Mucosa of descending colon (tissue), 3 donors: ENCODE data around the gene TOB1. TPM values are rescaled to one million over a fixed set of nuclear protein-coding genes. Genes with fewer than 3 reads are reported as not detected.
"Not testable (repeated sequence)": the region's sequence is repeated elsewhere in the genome, so short reads cannot be mapped to it uniquely, and the experiment has no call there.

ENCODE experiments used
- ATAC-seq: fragments of 200-7000 bp; cut with Tn5 transposase; one replicate; pipeline ENCODE4 v1.9.1; 2020; ENCODE audit warnings: mild to moderate bottlenecking, moderate library complexity
- DNase-seq, 3 donors: peaks; one replicate each; pipeline ENCODE4 v3.0.0-alpha.2; 2020
- H3K36me3 ChIP-seq: fragments of 200-600 bp; one replicate; pipeline ENCODE4 v1.8.0; 2021; ENCODE audit warnings: low read depth, mild to moderate bottlenecking
- H3K4me1 ChIP-seq: fragments of 200-600 bp; one replicate; pipeline ENCODE4 v1.8.0; 2021; ENCODE audit warnings: low read depth, mild to moderate bottlenecking
- H3K4me3 ChIP-seq: fragments of 200-600 bp; one replicate; pipeline ENCODE4 v1.8.0; 2021; ENCODE audit warnings: mild to moderate bottlenecking
- H3K9me3 ChIP-seq: fragments of 200-600 bp; one replicate; pipeline ENCODE4 v1.8.0; 2021; ENCODE audit warnings: mild to moderate bottlenecking
- intact Hi-C, 2 donors: fragments of 100-400 bp; cut with DNase I in 1 of 2; cut with micrococcal nuclease in 1 of 2; formaldehyde crosslinking; loops; one replicate each; pipeline versions ENCODE4 v1.11.0 to v1.11.1; 2022; cut with DNase I, micrococcal nuclease
- total RNA-seq, 3 donors: library from RNA; stranded (reverse); fragmentation: NEBNext Ultra II Directional in 2 of 3; extraction: Animal tissue kit (Norgen Biotek cat#: 25700) in 2 of 3; gene quantifications; one replicate each; pipeline versions ENCODE4 v1.2.1 to v1.2.4, GENCODE V29; 2021 to 2023
- TF ChIP-seq, protein P1 (sequence below): fragments of 200-600 bp; IDR thresholded peaks from one replicate; pipeline ENCODE4 v1.8.0; 2022; ENCODE audit warnings: antibody characterized with exemption, mild to moderate bottlenecking
- donor health status: DM: no; HTN: no; CAD: no; lungs with moderate emphysema.
- donor health status: DM: no; HTN: no; CAD: no.
- donor health status: DM: no; HTN: yes; CAD: no.

TOB1 gene
- total RNA-seq, 3 donors from 2014 or later, result 120 to 156 (median 128) TPM

DNA sequence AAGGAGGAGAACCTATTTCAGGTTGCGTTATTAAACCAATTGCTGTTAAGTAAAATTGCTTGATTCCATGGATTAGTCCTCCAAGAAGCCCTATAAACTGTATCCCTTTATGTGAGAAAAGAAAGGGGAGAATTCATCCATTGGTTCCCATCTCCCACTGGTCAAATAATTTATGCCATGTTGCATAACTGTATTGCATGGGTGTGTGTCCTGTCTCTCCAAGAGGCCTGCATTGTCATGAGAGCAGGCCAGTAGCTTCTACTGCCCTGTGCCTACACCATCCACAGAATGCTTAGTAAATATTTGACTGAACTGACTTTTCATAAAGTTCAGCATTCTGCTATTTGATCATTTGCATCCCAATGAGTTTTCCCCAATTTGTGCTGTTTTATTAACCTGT lies 11.7 kb upstream of the TOB1 start:
- Histone ChIP-seq H3K36me3 (no peaks in the 10 kb centered on the region), H3K4me1 (no peaks in the 10 kb centered on the region), H3K4me3 (no peak overlapping the region), H3K9me3 (no peaks in the 10 kb centered on the region)
- DNase-seq (no peak), ATAC-seq (no peak)
- TF ChIP-seq, protein P1, sequence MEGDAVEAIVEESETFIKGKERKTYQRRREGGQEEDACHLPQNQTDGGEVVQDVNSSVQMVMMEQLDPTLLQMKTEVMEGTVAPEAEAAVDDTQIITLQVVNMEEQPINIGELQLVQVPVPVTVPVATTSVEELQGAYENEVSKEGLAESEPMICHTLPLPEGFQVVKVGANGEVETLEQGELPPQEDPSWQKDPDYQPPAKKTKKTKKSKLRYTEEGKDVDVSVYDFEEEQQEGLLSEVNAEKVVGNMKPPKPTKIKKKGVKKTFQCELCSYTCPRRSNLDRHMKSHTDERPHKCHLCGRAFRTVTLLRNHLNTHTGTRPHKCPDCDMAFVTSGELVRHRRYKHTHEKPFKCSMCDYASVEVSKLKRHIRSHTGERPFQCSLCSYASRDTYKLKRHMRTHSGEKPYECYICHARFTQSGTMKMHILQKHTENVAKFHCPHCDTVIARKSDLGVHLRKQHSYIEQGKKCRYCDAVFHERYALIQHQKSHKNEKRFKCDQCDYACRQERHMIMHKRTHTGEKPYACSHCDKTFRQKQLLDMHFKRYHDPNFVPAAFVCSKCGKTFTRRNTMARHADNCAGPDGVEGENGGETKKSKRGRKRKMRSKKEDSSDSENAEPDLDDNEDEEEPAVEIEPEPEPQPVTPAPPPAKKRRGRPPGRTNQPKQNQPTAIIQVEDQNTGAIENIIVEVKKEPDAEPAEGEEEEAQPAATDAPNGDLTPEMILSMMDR, result no peak
- intact Hi-C loops, result no loop called here

DNA sequence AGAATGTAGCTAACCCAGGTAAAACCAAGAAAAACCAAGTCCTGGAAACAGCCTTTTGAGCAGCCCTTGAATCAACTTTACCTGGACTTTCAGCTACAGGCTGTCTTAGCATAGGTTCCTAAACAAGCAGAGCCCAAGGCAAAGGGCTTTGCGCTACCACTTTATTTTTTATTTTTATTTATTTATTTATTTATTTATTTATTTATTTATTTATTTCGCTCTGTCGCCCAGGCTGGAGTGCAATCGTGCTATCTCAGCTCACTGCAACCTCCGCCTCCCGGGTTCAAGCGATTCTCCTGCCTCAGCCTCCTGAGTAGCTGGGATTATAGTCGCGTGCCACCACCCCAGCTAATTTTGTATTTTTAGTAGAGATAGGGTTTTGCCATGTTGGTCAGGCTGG lies 10.9 kb upstream of the TOB1 start:
- DNase-seq, H3K4me3 ChIP-seq, H3K36me3 ChIP-seq, intact Hi-C loops, H3K4me1 ChIP-seq, ATAC-seq, H3K9me3 ChIP-seq: not testable (repeated sequence)

DNA sequence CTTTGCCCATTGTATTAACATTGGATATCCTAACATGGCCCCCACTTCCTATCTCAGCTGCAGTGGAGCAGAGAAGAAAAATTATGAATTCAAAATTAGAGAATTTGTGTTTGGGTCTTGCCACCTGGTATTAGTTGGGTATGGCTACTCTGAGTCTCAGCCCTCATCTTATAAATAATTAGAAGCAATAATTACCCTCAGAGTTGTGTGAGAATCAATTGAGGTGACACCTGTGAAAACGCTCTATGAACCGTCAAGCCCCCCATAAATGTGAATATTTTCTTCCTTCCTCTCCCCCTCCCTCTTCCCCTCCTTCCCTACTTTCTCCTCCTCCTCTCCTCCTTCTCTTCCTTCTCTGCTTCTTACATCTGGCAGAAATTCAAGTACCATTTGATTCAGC lies 8.9 kb upstream of the TOB1 start:
- Histone ChIP-seq H3K9me3 (no peaks in the 10 kb centered on the region), H3K36me3 (no peaks in the 10 kb centered on the region), H3K4me1 (no peaks in the 10 kb centered on the region), H3K4me3 (no peak overlapping the region)
- TF ChIP-seq, protein P1, result no peak
- intact Hi-C loops, result no loop called here
- DNase-seq (no peak), ATAC-seq (no peak)

DNA sequence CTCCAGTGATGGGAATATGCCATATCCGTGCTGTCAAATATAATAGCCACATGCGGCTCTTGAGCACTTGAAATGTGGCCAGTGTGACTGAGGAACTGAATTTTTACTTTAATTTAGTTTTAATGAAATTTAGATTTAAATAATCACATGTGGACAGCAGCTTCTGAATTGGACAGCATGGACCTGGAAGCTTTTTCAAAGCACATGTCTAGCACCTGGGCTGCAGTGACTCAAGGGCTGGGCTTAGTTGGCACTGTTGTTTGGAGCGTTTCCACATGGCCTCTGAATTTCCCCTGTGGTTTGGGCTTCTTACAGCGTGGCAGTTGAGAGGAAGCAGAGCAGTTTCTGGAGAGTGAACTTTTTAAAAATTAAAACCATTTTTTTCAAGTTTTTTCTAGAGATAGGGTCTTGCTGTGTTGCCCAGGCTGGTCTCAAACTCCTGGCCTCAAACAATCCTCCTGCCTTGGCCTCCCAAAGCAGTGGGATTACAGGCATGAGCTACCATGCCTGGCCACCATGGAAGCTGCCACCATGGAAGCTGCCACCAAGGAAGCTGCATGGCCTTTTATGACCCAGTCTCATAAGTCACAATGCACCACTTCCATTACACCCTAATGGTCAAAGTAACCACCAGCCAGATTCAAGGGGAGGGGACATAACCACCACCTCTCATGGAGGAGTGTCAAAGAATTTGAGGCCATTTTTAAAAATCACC lies 6.7 kb upstream of the TOB1 start:
- Histone ChIP-seq H3K4me1 (peaks cover 6% of the 10 kb centered on the region), H3K9me3 (no peaks in the 10 kb centered on the region), H3K36me3 (no peaks in the 10 kb centered on the region), H3K4me3 (no peak overlapping the region)
- intact Hi-C loops, result no loop called here
- TF ChIP-seq, protein P1, result no peak
- ATAC-seq (no peak), DNase-seq (no peak)

DNA sequence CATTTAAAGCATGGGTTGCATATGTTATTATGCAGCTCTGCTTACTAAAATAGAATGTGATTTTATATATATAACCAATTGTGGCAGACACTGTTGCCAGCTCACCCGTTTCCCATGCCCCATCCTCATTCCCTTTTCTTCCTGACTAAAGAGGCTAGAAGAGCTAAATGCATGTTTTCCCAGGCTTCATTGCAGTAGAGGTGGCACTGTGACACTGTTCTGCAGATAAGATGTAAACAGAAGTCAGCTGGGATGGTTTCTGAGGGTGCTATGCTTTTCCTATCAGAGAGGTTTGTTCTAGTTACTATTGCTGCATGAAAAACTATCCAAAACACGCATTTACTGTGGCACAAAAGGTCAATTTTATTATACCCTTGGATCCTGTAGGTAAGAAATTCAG lies 5.7 kb upstream of the TOB1 start:
- intact Hi-C loops, result no loop called here
- peaks cover 6% of the 10 kb centered on the region for H3K4me1 ChIP-seq
- ATAC-seq (no peak), DNase-seq (no peak)
- no peaks in the 10 kb centered on the region for H3K9me3 ChIP-seq
- TF ChIP-seq, protein P1, result no peak
- no peaks in the 10 kb centered on the region for H3K36me3 ChIP-seq
- no peak overlapping the region for H3K4me3 ChIP-seq

DNA sequence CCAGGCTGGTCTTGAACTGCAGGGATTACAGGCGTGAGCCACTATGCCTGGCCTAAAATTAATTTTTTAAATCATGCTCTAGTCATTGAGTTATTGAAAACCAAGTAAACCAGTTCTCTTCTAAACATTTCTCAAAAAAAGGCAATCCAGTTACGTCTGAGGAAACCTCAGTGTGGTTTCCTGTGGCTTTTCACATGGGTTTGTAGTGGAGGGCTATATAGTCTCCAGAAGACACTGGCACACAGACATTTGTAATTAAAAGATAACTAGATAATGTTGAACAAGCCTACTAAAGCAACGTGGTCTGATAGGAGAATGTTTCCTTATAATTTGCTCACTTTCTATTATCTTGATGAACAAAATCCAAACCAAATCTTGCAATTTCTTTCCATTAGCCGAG lies 5.2 kb upstream of the TOB1 start:
- Histone ChIP-seq H3K4me3 (no peak overlapping the region), H3K9me3 (no peaks in the 10 kb centered on the region), H3K36me3 (no peaks in the 10 kb centered on the region), H3K4me1 (peaks cover 6% of the 10 kb centered on the region)
- intact Hi-C loops, result no loop called here
- no peak for ATAC-seq
- TF ChIP-seq, protein P1, result no peak
- DNase-seq, result no peak
